Body of pancreas (tissue), 4 donors: ENCODE results near the gene RAB5B. TPM values are rescaled to one million over a fixed set of nuclear protein-coding genes. Genes with fewer than 3 reads are reported as not detected.
"Not testable (repeated sequence)": the region's sequence is repeated elsewhere in the genome, so short reads cannot be mapped to it uniquely, and the experiment has no call there.

Experiments
- ATAC-seq: fragments of 150-250 bp; one replicate; pipeline ENCODE4 v1.9.1; 2016
- DNase-seq, 4 donors: peaks; one replicate each; pipeline ENCODE4 v3.0.0-alpha.2; 2019
- H3K27ac ChIP-seq, 4 donors: fragments of 200-600 bp; sonication (generic); 1 replicate in 3 of 4; 2 replicates in 1 of 4; pipeline versions ENCODE4 v1.5.1 to v1.6.1; 2016 to 2019; ENCODE audit warnings: mild to moderate bottlenecking in 1 of 4, mixed read lengths in 1 of 4, moderate library complexity in 1 of 4
- H3K27me3 ChIP-seq, 2 donors: fragments of 200-600 bp; sonication (generic); one replicate each; pipeline ENCODE4 v1.6.0; 2016; ENCODE audit warnings: mild to moderate bottlenecking in 1 of 2
- H3K36me3 ChIP-seq, 2 donors: fragments of 200-600 bp; sonication (generic); replicated peaks in 1 of 2; 2 replicates each; pipeline ENCODE4 v1.5.1; 2016; ENCODE audit warnings: low read depth in 2 of 2; ENCODE audit not compliant: insufficient read depth in 1 of 2
- H3K4me1 ChIP-seq: fragments of 200-600 bp; sonication (generic); one replicate; pipeline ENCODE4 v1.6.0; 2016
- H3K4me3 ChIP-seq, 2 donors: fragments of 200-600 bp; sonication (generic); 1 replicate in 1 of 2; 2 replicates in 1 of 2; pipeline ENCODE4 v1.5.1; 2016 to 2019
- H3K9me3 ChIP-seq, 3 donors: fragments of 200-600 bp; sonication (generic); 1 replicate in 2 of 3; 2 replicates in 1 of 3; pipeline ENCODE4 v1.5.1; 2016
- CTCF ChIP-seq, 7 experiments: fragments of 450-650 bp in 4 of 7; fragments of 200-600 bp in 3 of 7; sonication (generic) in 3 of 7; IDR thresholded peaks; one replicate each; pipeline ENCODE4 v1.5.1; 2016 to 2019; ENCODE audit warnings: antibody characterized with exemption in 7 of 7
- POLR2A ChIP-seq, 3 donors: fragments of 450-650 bp; IDR thresholded peaks; one replicate each; pipeline ENCODE4 v1.6.1; 2016; ENCODE audit warnings: antibody characterized with exemption in 3 of 3, mild to moderate bottlenecking in 2 of 3
- WGBS, 2 donors: methylation state at CpG; one replicate each; pipeline ENCODE4 v1.1.5; 2017; 5-methylcytosine and 5-hydroxymethylcytosine counted together
- intact Hi-C: fragments of 100-400 bp; cut with DNase I; formaldehyde crosslinking; loops from one replicate; pipeline ENCODE4 v1.15.1; 2023
- total RNA-seq, 2 donors: library from RNA; depleted of rRNA; stranded (reverse); fragments of >200 nt; gene quantifications; one replicate each; pipeline ENCODE4 v1.1.0, GENCODE V29; 2016

The RAB5B gene
- total RNA-seq, 2 donors from 2014 or later, result 28.3 to 33.9 TPM

GRCh38 chr12:56038022-56038655, 64.3 kb downstream of the RAB5B start:
- Histone ChIP-seq H3K4me1 (peaks cover 15% of the 10 kb centered on the region), H3K27ac (no peak overlapping the region), H3K4me3 (no peak overlapping the region), H3K9me3 (no peaks in the 10 kb centered on the region), H3K36me3 (no peaks in the 10 kb centered on the region), H3K27me3 (no peaks in the 10 kb centered on the region)
- 49 to 51% methylated on average over 2 of the region's 2 CpGs for WGBS, 2 donors
- intact Hi-C loops, result loop anchor here (10.0 kb wide), 1 partner anchor 293 kb away; the partner anchor contains the start of gene GDF11
- DNase-seq (no peak), ATAC-seq (no peak)
- TF ChIP-seq CTCF (IDR thresholded peaks at IDR 0.05) (no peak), POLR2A (IDR thresholded peaks at IDR 0.05) (no peak)

- Histone ChIP-seq H3K4me3 (no peak overlapping the region), H3K27me3 (no peaks in the 10 kb centered on the region), H3K9me3 (no peaks in the 10 kb centered on the region), H3K36me3 (peaks cover 3 to 10% of the 10 kb centered on the region in 2 donors), H3K4me1 (peaks cover 21% of the 10 kb centered on the region), H3K27ac (no peak overlapping the region)
- no peak for DNase-seq
- no peak for ATAC-seq
- no peak for TF ChIP-seq CTCF (IDR thresholded peaks at IDR 0.05)
- no peak for TF ChIP-seq POLR2A (IDR thresholded peaks at IDR 0.05)
- 93 to 100% methylated on average over 1 of the region's 1 CpG for WGBS, 2 donors
- intact Hi-C loops, result no loop called here
Observed at GRCh38 chr12:56040151-56040550, 66.3 kb downstream of the RAB5B start.

GRCh38 chr12:56040963-56041551, 67.2 kb downstream of the RAB5B start:
- WGBS, 2 donors, result 22 to 24% methylated on average over 14 of the region's 14 CpGs
- TF ChIP-seq POLR2A (IDR thresholded peaks at IDR 0.05) (no peak), CTCF (IDR thresholded peaks at IDR 0.05) (no peak)
- H3K4me1 ChIP-seq, result peaks cover 21% of the 10 kb centered on the region
- H3K27ac ChIP-seq, result peak overlapping the region; percentile 91 to 97 (median 96)
- intact Hi-C loops, result no loop called here
- H3K27me3 ChIP-seq, result no peaks in the 10 kb centered on the region
- ATAC-seq (peak; percentile 0), DNase-seq (no peak)
- H3K4me3 ChIP-seq, result no peak overlapping the region
- peaks cover 3 to 10% of the 10 kb centered on the region in 2 donors for H3K36me3 ChIP-seq
- H3K9me3 ChIP-seq, result no peaks in the 10 kb centered on the region

- H3K27me3 ChIP-seq, result no peaks in the 10 kb centered on the region
- peak in 6 of 7 experiments; percentile 35 to 57 (median 44) for TF ChIP-seq CTCF (IDR thresholded peaks at IDR 0.05)
- TF ChIP-seq POLR2A (IDR thresholded peaks at IDR 0.05), result peak; percentile 84 to 99 (median 99)
- peak within 1 kb of the TSS; percentile 91 to 97 (median 96) for H3K27ac ChIP-seq
- intact Hi-C loops, result no loop called here
- ATAC-seq, result peak; percentile 96
- WGBS, 2 donors, result 0% methylated on average over 37 to 50 of the region's 50 CpGs
- peak; percentile 95 to 99 (median 96) for DNase-seq
- H3K9me3 ChIP-seq, result no peaks in the 10 kb centered on the region
- H3K4me1 ChIP-seq, result peaks cover 21% of the 10 kb centered on the region
- peaks cover 3 to 10% of the 10 kb centered on the region in 2 donors for H3K36me3 ChIP-seq
- H3K4me3 ChIP-seq, result peak within 1 kb of the TSS; percentile 82 to 85
Observed at GRCh38 chr12:56041552-56042429, 67.9 kb downstream of the RAB5B start, which contains the start of gene RPS26. Gene RPS26 (plus strand): TSS chr12:56041918. CDS start chr12:56042167, 249 bp downstream.

GRCh38 chr12:56042430-56042813, 68.5 kb downstream of the RAB5B start:
- 0 to 1% methylated on average over 16 to 20 of the region's 20 CpGs for WGBS, 2 donors

More at GRCh38 chr12:56042430-56042813, 68.5 kb downstream of the RAB5B start:
- ATAC-seq, H3K27me3 ChIP-seq, intact Hi-C loops, DNase-seq, H3K9me3 ChIP-seq: not testable (repeated sequence)
- Histone ChIP-seq H3K36me3 (peaks cover 3 to 10% of the 10 kb centered on the region in 2 donors), H3K4me1 (peaks cover 21% of the 10 kb centered on the region), H3K4me3 (peak overlapping the region; percentile 82 to 85), H3K27ac (peak overlapping the region; percentile 91 to 97 (median 96))
